Measurements from ENCODE around the gene TMEM169.

- TF ChIP-seq CTCF (IDR thresholded peaks at IDR 0.05) = no peak
- TF ChIP-seq POLR2A (IDR thresholded peaks at IDR 0.05) = no peak
- TF ChIP-seq EP300 (IDR thresholded peaks at IDR 0.05) = no peak
These were observed 25.6 kb downstream of the TMEM169 start for GRCh38 chr2:216107320-216107719.
